Measurements from ENCODE around the gene FOLR2.

FOLR2 gene

GRCh38 chr11:72230764-72231365 lies 14.3 kb downstream of the FOLR2 start:
- no peak for FAIRE-seq

- FAIRE-seq, result no peak
These were observed 15.0 kb downstream of the FOLR2 start for GRCh38 chr11:72231396-72232259.

- no peak for FAIRE-seq
These were observed 15.9 kb downstream of the FOLR2 start for GRCh38 chr11:72232260-72233055.

- no peak for FAIRE-seq
These were observed 16.6 kb downstream of the FOLR2 start for GRCh38 chr11:72233056-72233772.

GRCh38 chr11:72233773-72234513 lies 17.3 kb downstream of the FOLR2 start:
- no peak for FAIRE-seq

- FAIRE-seq, result no peak
These were observed 17.9 kb downstream of the FOLR2 start for GRCh38 chr11:72234514-72234830.

GRCh38 chr11:72234920-72235319 lies 18.3 kb downstream of the FOLR2 start:
- FAIRE-seq, result no peak

- FAIRE-seq, result no peak
These were observed 18.9 kb downstream of the FOLR2 start for GRCh38 chr11:72235351-72236057.

- no peak for FAIRE-seq
These were observed 19.6 kb downstream of the FOLR2 start for GRCh38 chr11:72236083-72236697.

- no peak for FAIRE-seq
These were observed 20.1 kb downstream of the FOLR2 start for GRCh38 chr11:72236774-72237111.

GRCh38 chr11:72237112-72237931 lies 20.7 kb downstream of the FOLR2 start:
- no peak for FAIRE-seq

- no peak for FAIRE-seq
These were observed 21.5 kb downstream of the FOLR2 start for GRCh38 chr11:72238040-72238450.

GRCh38 chr11:72238492-72239312 lies 22.1 kb downstream of the FOLR2 start:
- no peak for FAIRE-seq

- no peak for FAIRE-seq
These were observed 22.8 kb downstream of the FOLR2 start for GRCh38 chr11:72239313-72239848.

- no peak for FAIRE-seq
These were observed 23.4 kb downstream of the FOLR2 start for GRCh38 chr11:72239849-72240460.

GRCh38 chr11:72240461-72241290 lies 24.1 kb downstream of the FOLR2 start:
- no peak for FAIRE-seq

GRCh38 chr11:72241291-72241781 lies 24.7 kb downstream of the FOLR2 start:
- FAIRE-seq, result no peak

- FAIRE-seq, result no peak
These were observed 25.5 kb downstream of the FOLR2 start for GRCh38 chr11:72242141-72242540.
